NCI-H146 (cell line): Measurements from ENCODE around the gene RAPGEF1.

Experiments
- DNase-seq: peaks from one replicate; lab custom pipeline; 2025; lab: John Stamatoyannopoulos, UW

Gene RAPGEF1

GRCh38 chr9:131587331-131587730 is 152.5 kb downstream of the RAPGEF1 start:
- no peak for DNase-seq

GRCh38 chr9:131585375-131585774 is 154.5 kb downstream of the RAPGEF1 start:
- no peak for DNase-seq

GRCh38 chr9:131584858-131585257 is 155.0 kb downstream of the RAPGEF1 start:
- no peak for DNase-seq

GRCh38 chr9:131583836-131584555 is 155.9 kb downstream of the RAPGEF1 start:
- no peak for DNase-seq

GRCh38 chr9:131583337-131583645 is 156.6 kb downstream of the RAPGEF1 start:
- DNase-seq = no peak

- DNase-seq = no peak
Observed at GRCh38 chr9:131582466-131583336, 157.2 kb downstream of the RAPGEF1 start.

GRCh38 chr9:131582056-131582455 is 157.8 kb downstream of the RAPGEF1 start:
- no peak for DNase-seq

GRCh38 chr9:131580358-131580757 is 159.5 kb downstream of the RAPGEF1 start:
- no peak for DNase-seq

GRCh38 chr9:131579789-131580211 is 160.1 kb downstream of the RAPGEF1 start:
- DNase-seq = no peak

- DNase-seq = no peak
Observed at GRCh38 chr9:131578731-131579504, 161.0 kb downstream of the RAPGEF1 start.

GRCh38 chr9:131578021-131578420 is 161.9 kb downstream of the RAPGEF1 start:
- DNase-seq = no peak

GRCh38 chr9:131577005-131578000 is 162.6 kb downstream of the RAPGEF1 start:
- no peak for DNase-seq

GRCh38 chr9:131575946-131576853 is 163.7 kb downstream of the RAPGEF1 start:
- no peak for DNase-seq

GRCh38 chr9:131574730-131575640 is 164.9 kb downstream of the RAPGEF1 start:
- no peak for DNase-seq

GRCh38 chr9:131567910-131568309 is 172.0 kb downstream of the RAPGEF1 start:
- DNase-seq = no peak

GRCh38 chr9:131566158-131566557 is 173.7 kb downstream of the RAPGEF1 start:
- no peak for DNase-seq

GRCh38 chr9:131565369-131565768 is 174.5 kb downstream of the RAPGEF1 start:
- DNase-seq = no peak

GRCh38 chr9:131562032-131562959 is 177.6 kb downstream of the RAPGEF1 start:
- DNase-seq = no peak
